HL-60/S4 (cell line): ENCODE results near the gene CAMK1.

ENCODE experiments used
- in situ Hi-C: fragments of 300-500 bp; cut with MboI; formaldehyde crosslinking; loops from 2 replicates; pipeline ENCODE4 v1.14.3; 2022; ENCODE audit warnings: low sequenced_read_pairs

CAMK1 gene

DNA sequence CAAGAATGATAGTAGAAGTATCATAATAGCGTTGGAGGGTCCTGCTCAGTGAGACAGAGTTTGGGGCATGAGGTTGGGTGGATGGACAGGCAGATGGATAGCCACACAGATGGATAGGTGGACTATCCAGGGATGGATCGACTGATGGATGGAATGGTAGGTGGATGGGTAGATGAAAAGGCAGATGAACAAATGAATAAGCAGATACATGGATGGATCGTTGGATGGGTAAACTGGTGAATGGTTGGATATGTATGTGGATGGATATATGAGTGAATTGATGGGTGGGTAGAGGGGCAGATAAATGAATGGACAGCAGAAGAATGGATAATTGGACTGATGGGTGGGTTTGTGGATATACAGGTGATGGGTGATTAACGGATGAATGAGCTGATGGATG, 56.6 kb downstream of the CAMK1 start:
- in situ Hi-C loops: no loop called here

- in situ Hi-C loops: no loop called here
Observed at GRCh38 chr3:9712415-9712814, 57.3 kb downstream of the CAMK1 start.

DNA sequence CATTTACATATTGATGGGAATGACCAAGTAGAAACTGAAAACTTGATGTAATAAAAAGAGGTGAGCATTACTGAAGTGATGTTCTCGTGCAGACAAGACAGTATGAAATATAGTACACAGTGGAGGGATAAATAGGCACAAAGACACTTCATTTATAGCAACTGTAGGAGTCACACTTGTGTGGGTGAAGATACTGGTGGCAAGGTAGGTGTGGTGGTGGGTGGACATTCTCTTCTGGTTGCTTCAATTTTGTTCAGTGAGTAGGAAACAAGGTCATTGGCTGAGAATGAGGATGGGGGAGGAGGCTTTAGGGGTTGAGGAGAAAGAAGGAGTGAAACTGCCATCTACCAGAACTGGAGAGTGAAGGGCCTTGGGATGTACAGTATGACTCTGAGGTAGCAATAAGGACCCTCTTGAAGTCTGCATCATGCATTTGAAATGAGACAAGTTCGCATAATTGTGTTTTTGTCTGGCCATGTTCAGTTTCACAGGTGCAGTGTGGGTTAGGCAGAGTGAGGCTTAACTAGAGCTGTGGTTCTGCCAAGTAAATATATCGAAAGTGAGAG, 59.5 kb downstream of the CAMK1 start:
- in situ Hi-C loops: no loop called here
